Measurements from ENCODE around the gene RAX. TPM values are rescaled to one million over a fixed set of nuclear protein-coding genes. Genes with fewer than 3 reads are reported as not detected.

RAX gene
- total RNA-seq = not detected in 2 replicates

GRCh38 chr18:59272891-59273758, at the start of gene RAX:
RAX (minus strand) TSS chr18:59273454; CDS start chr18:59273206, 248 bp downstream.
- H3K4me3 ChIP-seq (ENCODE audit: low read depth, low read length) = no peak within 1 kb of the TSS
- TF ChIP-seq, protein P1, sequence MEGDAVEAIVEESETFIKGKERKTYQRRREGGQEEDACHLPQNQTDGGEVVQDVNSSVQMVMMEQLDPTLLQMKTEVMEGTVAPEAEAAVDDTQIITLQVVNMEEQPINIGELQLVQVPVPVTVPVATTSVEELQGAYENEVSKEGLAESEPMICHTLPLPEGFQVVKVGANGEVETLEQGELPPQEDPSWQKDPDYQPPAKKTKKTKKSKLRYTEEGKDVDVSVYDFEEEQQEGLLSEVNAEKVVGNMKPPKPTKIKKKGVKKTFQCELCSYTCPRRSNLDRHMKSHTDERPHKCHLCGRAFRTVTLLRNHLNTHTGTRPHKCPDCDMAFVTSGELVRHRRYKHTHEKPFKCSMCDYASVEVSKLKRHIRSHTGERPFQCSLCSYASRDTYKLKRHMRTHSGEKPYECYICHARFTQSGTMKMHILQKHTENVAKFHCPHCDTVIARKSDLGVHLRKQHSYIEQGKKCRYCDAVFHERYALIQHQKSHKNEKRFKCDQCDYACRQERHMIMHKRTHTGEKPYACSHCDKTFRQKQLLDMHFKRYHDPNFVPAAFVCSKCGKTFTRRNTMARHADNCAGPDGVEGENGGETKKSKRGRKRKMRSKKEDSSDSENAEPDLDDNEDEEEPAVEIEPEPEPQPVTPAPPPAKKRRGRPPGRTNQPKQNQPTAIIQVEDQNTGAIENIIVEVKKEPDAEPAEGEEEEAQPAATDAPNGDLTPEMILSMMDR (IDR thresholded peaks at IDR 0.05; ENCODE audit: insufficient read depth, low read depth, low read length) = no peak
- DNase-seq (ENCODE audit: low read depth) = peak; percentile 11

DNA sequence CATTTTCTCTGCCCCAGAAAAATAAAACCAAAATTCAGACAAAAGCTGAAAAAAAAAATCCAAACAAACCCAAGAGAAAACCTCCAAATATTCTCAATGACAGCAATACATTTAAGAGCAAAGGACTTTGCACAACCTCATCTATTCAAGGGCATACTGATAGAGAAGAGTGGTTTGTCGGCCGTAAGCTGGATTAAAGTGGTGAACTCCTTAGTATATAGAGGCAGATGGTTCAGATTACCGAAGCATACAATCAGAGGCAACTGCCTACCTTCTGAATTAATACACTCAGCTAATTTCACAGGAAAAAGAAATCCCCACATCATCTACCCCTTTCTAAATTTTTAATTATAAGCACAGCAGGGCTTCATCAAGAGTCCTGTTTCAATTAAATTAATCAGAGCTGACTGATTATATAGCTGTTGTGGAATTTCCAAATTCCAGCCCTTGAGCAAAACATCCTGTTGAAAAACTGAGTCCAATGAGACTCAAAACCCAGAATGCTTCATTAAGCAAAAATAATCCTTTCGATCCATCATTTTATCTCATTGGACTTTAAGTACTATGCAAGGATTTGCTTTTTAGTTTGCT, 45.3 kb upstream of the RAX start, which contains the start of gene CPLX4:
CPLX4 (minus strand) TSS at position 190 of the 591 bp plus-strand sequence; CDS start at position 3, 187 bp downstream.
- no peak for DNase-seq (ENCODE audit: low read depth)
- no peak within 1 kb of the TSS for H3K4me3 ChIP-seq (ENCODE audit: low read depth, low read length)
- TF ChIP-seq, protein P1 (IDR thresholded peaks at IDR 0.05; ENCODE audit: insufficient read depth, low read depth, low read length) = no peak

DNA sequence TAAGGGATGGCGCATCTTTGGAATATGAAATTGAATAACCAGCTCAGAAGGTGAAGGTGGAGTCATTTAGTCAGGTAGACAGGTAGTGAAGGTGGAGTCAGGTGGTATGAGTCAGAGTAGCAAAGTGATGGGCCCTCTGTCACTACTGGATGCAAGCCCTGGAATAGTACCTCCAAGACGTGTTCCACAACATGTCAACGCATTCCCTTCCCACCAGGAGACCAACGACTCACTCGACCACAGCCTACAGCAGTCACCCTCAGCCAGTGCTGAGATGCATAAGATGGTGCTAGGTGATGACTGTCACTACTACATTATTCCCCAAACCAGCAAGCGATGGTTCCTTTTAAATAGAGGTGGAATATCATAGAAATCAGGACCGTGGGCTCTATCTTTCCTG, 38.4 kb upstream of the RAX start:
- TF ChIP-seq, protein P1 (IDR thresholded peaks at IDR 0.05; ENCODE audit: insufficient read depth, low read depth, low read length) = no peak
- no peak for DNase-seq (ENCODE audit: low read depth)
- H3K4me3 ChIP-seq (ENCODE audit: low read depth, low read length) = no peak overlapping the region

DNA sequence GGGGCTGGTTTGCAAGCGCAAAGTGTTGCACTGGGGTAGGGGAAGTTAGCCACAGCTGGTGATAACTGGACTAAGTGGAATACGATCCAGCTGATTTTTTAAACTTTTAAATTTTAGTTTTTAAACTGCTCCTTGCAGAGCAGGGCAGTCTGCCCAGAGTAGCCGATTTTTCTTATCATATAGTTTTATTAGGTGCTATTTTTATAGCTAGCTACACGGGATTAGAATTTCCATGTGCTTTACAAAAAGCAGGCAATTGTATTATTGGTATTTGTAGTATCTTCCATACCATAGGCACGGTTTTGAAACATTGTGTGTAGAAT, 35.6 kb upstream of the RAX start:
- DNase-seq (ENCODE audit: low read depth) = no peak
- TF ChIP-seq, protein P1 (IDR thresholded peaks at IDR 0.05; ENCODE audit: insufficient read depth, low read depth, low read length) = no peak
- peak overlapping the region; percentile 45 for H3K4me3 ChIP-seq (ENCODE audit: low read depth, low read length)

GRCh38 chr18:59308248-59308937, 35.1 kb upstream of the RAX start:
- DNase-seq (ENCODE audit: low read depth) = peak; percentile 59
- TF ChIP-seq, protein P1 (IDR thresholded peaks at IDR 0.05; ENCODE audit: insufficient read depth, low read depth, low read length) = peak; percentile 88
- peak overlapping the region; percentile 45 for H3K4me3 ChIP-seq (ENCODE audit: low read depth, low read length)

DNA sequence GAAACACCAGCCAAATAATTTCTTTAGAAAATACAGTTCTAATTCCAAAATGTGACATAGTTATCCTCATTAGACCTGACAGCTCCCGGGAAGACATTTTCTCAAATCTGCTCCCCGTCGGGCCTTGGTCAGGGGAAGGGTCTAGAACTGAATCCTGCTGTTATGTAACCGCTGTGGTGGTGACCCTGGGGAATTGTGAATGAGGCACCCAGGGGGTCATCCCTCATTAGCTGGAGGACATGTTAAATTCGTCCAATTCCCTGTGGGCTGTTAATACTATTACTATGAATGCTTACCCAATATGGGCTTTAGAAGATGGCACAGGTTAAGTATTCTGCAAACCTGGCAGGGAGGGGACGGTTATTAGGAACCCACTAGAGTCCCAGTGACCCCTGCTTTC, 33.4 kb upstream of the RAX start:
- DNase-seq (ENCODE audit: low read depth) = no peak
- TF ChIP-seq, protein P1 (IDR thresholded peaks at IDR 0.05; ENCODE audit: insufficient read depth, low read depth, low read length) = no peak
- H3K4me3 ChIP-seq (ENCODE audit: low read depth, low read length) = no peak overlapping the region

All from fibroblast of villous mesenchyme (primary cell).